Cardiac muscle cell (in vitro differentiated cells and primary cell): Measurements from ENCODE around the gene EVC2. TPM values are rescaled to one million over a fixed set of nuclear protein-coding genes. Genes with fewer than 3 reads are reported as not detected.

Source experiments
- DNase-seq, 2 donors: peaks; one replicate each; pipeline versions ENCODE4 v3.0.0 to v3.0.0-alpha.2; 2010 to 2017; ENCODE audit warnings: low read depth in 1 of 2, low spot score in 1 of 2
- H3K27ac ChIP-seq: fragments of 200-600 bp; sonication (generic); 2 replicates; pipeline ENCODE4 v1.5.1; 2016
- H3K27me3 ChIP-seq: fragments of 200-600 bp; sonication (generic); 2 replicates; pipeline ENCODE4 v1.6.0; 2016; ENCODE audit warnings: control low read depth
- H3K36me3 ChIP-seq: fragments of 200-600 bp; sonication (generic); 2 replicates; pipeline ENCODE4 v1.5.1; 2016; ENCODE audit warnings: control low read depth
- H3K4me1 ChIP-seq: fragments of 200-600 bp; sonication (generic); 2 replicates; pipeline ENCODE4 v1.8.1; 2017; ENCODE audit warnings: low read depth, mild to moderate bottlenecking, mixed run types
- H3K4me3 ChIP-seq: fragments of 200-600 bp; sonication (generic); 2 replicates; pipeline ENCODE4 v1.5.1; 2016; ENCODE audit warnings: mild to moderate bottlenecking
- H3K9me3 ChIP-seq: fragments of 200-600 bp; sonication (generic); 2 replicates; pipeline ENCODE4 v1.5.1; 2017; ENCODE audit warnings: low read depth, mild to moderate bottlenecking, control low read depth
- CTCF ChIP-seq: IDR thresholded peaks from 2 replicates; pipeline ENCODE4 v1.5.1; 2012; ENCODE audit warnings: low read depth, mild to moderate bottlenecking, low read length
- polyA plus RNA-seq: library from polyadenylated mRNA; unstranded; fragments of >200 nt; fragmentation: Nextera tagmentation; extraction: Ambion mirVana; gene quantifications from 2 replicates; pipeline ENCODE4 v1.2.1, GENCODE V29; 2016
- total RNA-seq: library from RNA; depleted of rRNA; stranded (reverse); fragments of >200 nt; gene quantifications from 2 replicates; pipeline ENCODE4 v1.2.3, GENCODE V29; 2016

Gene EVC2
- total and polyA plus RNA-seq, 2 experiments from 2014 or later: 2.0 to 3.1 TPM

GRCh38 chr4:5755679-5756078 is 47.3 kb upstream of the EVC2 start:
- Histone ChIP-seq H3K27ac (no peak overlapping the region), H3K9me3 (no peaks in the 10 kb centered on the region), H3K27me3 (no peaks in the 10 kb centered on the region), H3K36me3 (no peaks in the 10 kb centered on the region), H3K4me1 (no peaks in the 10 kb centered on the region), H3K4me3 (no peak overlapping the region)
- no peak for TF ChIP-seq CTCF
- DNase-seq: no peak

- Histone ChIP-seq H3K4me1 (no peaks in the 10 kb centered on the region), H3K36me3 (no peaks in the 10 kb centered on the region), H3K9me3 (no peaks in the 10 kb centered on the region), H3K4me3 (no peak overlapping the region), H3K27ac (no peak overlapping the region), H3K27me3 (no peaks in the 10 kb centered on the region)
- no peak for TF ChIP-seq CTCF
- DNase-seq: no peak
Observed at GRCh38 chr4:5755161-5755560, 46.8 kb upstream of the EVC2 start.

- H3K27ac ChIP-seq: no peak overlapping the region
- no peaks in the 10 kb centered on the region for H3K27me3 ChIP-seq
- H3K4me1 ChIP-seq: no peaks in the 10 kb centered on the region
- H3K36me3 ChIP-seq: no peaks in the 10 kb centered on the region
- no peak for DNase-seq
- no peaks in the 10 kb centered on the region for H3K9me3 ChIP-seq
- no peak for TF ChIP-seq CTCF
- H3K4me3 ChIP-seq: no peak overlapping the region
Observed at GRCh38 chr4:5754529-5754881, 46.1 kb upstream of the EVC2 start.

GRCh38 chr4:5753766-5754528 is 45.6 kb upstream of the EVC2 start:
- no peaks in the 10 kb centered on the region for H3K27me3 ChIP-seq
- no peak overlapping the region for H3K4me3 ChIP-seq
- H3K27ac ChIP-seq: no peak overlapping the region
- no peak for TF ChIP-seq CTCF
- peak in 1 of 2 donors; percentile 91 for DNase-seq
- no peaks in the 10 kb centered on the region for H3K9me3 ChIP-seq
- H3K36me3 ChIP-seq: no peaks in the 10 kb centered on the region
- no peaks in the 10 kb centered on the region for H3K4me1 ChIP-seq

- Histone ChIP-seq H3K9me3 (no peaks in the 10 kb centered on the region), H3K4me1 (no peaks in the 10 kb centered on the region), H3K27ac (no peak overlapping the region), H3K36me3 (no peaks in the 10 kb centered on the region), H3K27me3 (no peaks in the 10 kb centered on the region), H3K4me3 (no peak overlapping the region)
- TF ChIP-seq CTCF: no peak
- DNase-seq: no peak
Observed at GRCh38 chr4:5753366-5753765, 45.0 kb upstream of the EVC2 start.
